Stomach (tissue), 4 donors: ENCODE data around the gene PCNT.

Experiments used
- CTCF ChIP-seq, 7 experiments: fragments of 450-650 bp in 4 of 7; fragments of 200-600 bp in 3 of 7; sonication (generic) in 3 of 7; IDR thresholded peaks; one replicate each; pipeline ENCODE4 v1.5.1; 2016 to 2019; ENCODE audit warnings: antibody characterized with exemption in 7 of 7, control low read depth in 2 of 7, mild to moderate bottlenecking in 1 of 7
- EP300 ChIP-seq: sonication (generic); formaldehyde crosslinking; IDR thresholded peaks from one replicate; pipeline ENCODE4 v1.6.1; 2017; ENCODE audit warnings: antibody characterized with exemption
- POLR2A ChIP-seq, 4 donors: fragments of 450-650 bp; IDR thresholded peaks; one replicate each; pipeline ENCODE4 v1.6.1; 2016; ENCODE audit warnings: antibody characterized with exemption in 4 of 4, control low read depth in 2 of 4, mild to moderate bottlenecking in 1 of 4, moderate library complexity in 1 of 4

- no peak for TF ChIP-seq CTCF (IDR thresholded peaks at IDR 0.05)
- no peak for TF ChIP-seq EP300
- no peak for TF ChIP-seq POLR2A (IDR thresholded peaks at IDR 0.05)
Measured at GRCh38 chr21:46434322-46434958, 110.5 kb downstream of the PCNT start.
